K562 (cell line): ENCODE results near the gene DPH6. TPM values are rescaled to one million over a fixed set of nuclear protein-coding genes. Genes with fewer than 3 reads are reported as not detected.

Experiments used
- ATAC-seq: fragments of 200-7000 bp; cut with Tn5 transposase; 3 replicates; pipeline ENCODE4 v1.9.1; 2020; ENCODE audit warnings: moderate library complexity
- BruUV-seq: library from RNA; stranded (reverse); fragments of 400-500 nt; replicated peaks from 2 replicates; lab custom pipeline; 2021; lab: Mats Ljungman, UMichigan
- CTCF ChIA-PET: fragments of 300-600 bp; formaldehyde crosslinking; extraction: SDS; loops from one replicate; lab custom pipeline; 2021; ENCODE audit warnings: low intra/inter-chr PET ratio; lab: Yijun Ruan, JAX
- POLR2A ChIA-PET: fragments of 300-600, 350-650 bp; sonication (Branson Sonifier 250); formaldehyde crosslinking; extraction: SDS; loops from one replicate; lab custom pipeline; 2021; ENCODE audit warnings: antibody characterized with exemption, inconsistent platforms; lab: Yijun Ruan, JAX
- DNase-seq, 4 experiments: peaks; one replicate each; pipeline versions ENCODE4 v3.0.0 to v3.0.0-alpha.2; 2011 to 2018; ENCODE audit warnings: low spot score in 3 of 4, mixed read lengths in 3 of 4; ENCODE audit errors: extremely low read depth in 1 of 4
- FAIRE-seq: peaks from 2 replicates; lab custom pipeline; 2011; peaks lifted over from hg19 to GRCh38; lab: Jason Lieb, UNC
- H2AFZ ChIP-seq: 2 replicates; pipeline ENCODE4 v1.6.0; 2011; ENCODE audit warnings: low read depth, low read length, control low read depth, inconsistent platforms
- H3K27ac ChIP-seq: fragments of 200-600 bp; 3 replicates; pipeline ENCODE4 v1.8.0; 2011; ENCODE audit warnings: low read depth, mild to moderate bottlenecking, control low read depth, inconsistent platforms, low read length, moderate library complexity, mixed read lengths; ENCODE audit errors: extremely low read depth
- H3K27me3 ChIP-seq, 2 experiments: fragments of 300-600 bp in 1 of 2; 2 replicates in 1 of 2; 3 replicates in 1 of 2; pipeline versions ENCODE4 v1.6.0 to v1.8.0; 2011; ENCODE audit warnings: inconsistent platforms in 2 of 2, low read length in 2 of 2, mild to moderate bottlenecking in 1 of 2, mixed read lengths in 1 of 2, moderate library complexity in 1 of 2; ENCODE audit not compliant: control insufficient read depth in 2 of 2, insufficient read depth in 2 of 2
- H3K36me3 ChIP-seq: fragments of 300-600 bp; 3 replicates; pipeline ENCODE4 v1.8.0; 2011; ENCODE audit warnings: mild to moderate bottlenecking, low read length, inconsistent platforms; ENCODE audit not compliant: control insufficient read depth, insufficient read depth
- H3K4me1 ChIP-seq, 2 experiments: fragments of 200-600 bp in 1 of 2; replicated peaks in 1 of 2; 2 replicates in 1 of 2; 3 replicates in 1 of 2; pipeline versions ENCODE4 v1.5.1 to v1.8.0; 2011; ENCODE audit warnings: inconsistent platforms in 2 of 2, low read length in 2 of 2, mild to moderate bottlenecking in 1 of 2, mixed read lengths in 1 of 2, moderate library complexity in 1 of 2; ENCODE audit not compliant: control insufficient read depth in 2 of 2, insufficient read depth in 2 of 2
- H3K4me2 ChIP-seq: 2 replicates; pipeline ENCODE4 v1.6.1; 2011; ENCODE audit warnings: low read length, control low read depth, inconsistent platforms, mixed read lengths; ENCODE audit not compliant: insufficient read depth
- H3K4me3 ChIP-seq: fragments of 200-600 bp; sonication (generic), shearing (Covaris generic); 2 replicates; pipeline ENCODE4 v1.5.1; 2016; ENCODE audit warnings: control low read depth, inconsistent platforms
- H3K79me2 ChIP-seq: fragments of 200-600 bp; 3 replicates; pipeline ENCODE4 v1.8.0; 2011; ENCODE audit warnings: low read length, inconsistent platforms; ENCODE audit not compliant: control insufficient read depth, insufficient read depth
- H3K9ac ChIP-seq, 2 experiments: 2 replicates each; pipeline versions ENCODE4 v1.6.0 to v1.6.1; 2011; ENCODE audit warnings: low read depth in 2 of 2, low read length in 2 of 2, control low read depth in 1 of 2, inconsistent platforms in 1 of 2, mild to moderate bottlenecking in 1 of 2, mixed read lengths in 1 of 2; ENCODE audit not compliant: insufficient read depth in 1 of 2
- H3K9me1 ChIP-seq: one replicate; pipeline ENCODE4 v1.6.0; 2011; ENCODE audit warnings: inconsistent platforms, mild to moderate bottlenecking, low read length, moderate library complexity; ENCODE audit not compliant: control insufficient read depth, insufficient read depth
- H3K9me3 ChIP-seq: replicated peaks from 2 replicates; pipeline ENCODE4 v1.5.1; 2011; ENCODE audit warnings: low read depth, low read length, inconsistent platforms; ENCODE audit not compliant: control insufficient read depth, insufficient read depth
- H4K20me1 ChIP-seq: replicated peaks from 2 replicates; pipeline ENCODE4 v1.6.1; 2011; ENCODE audit warnings: low read length, inconsistent platforms, mixed read lengths; ENCODE audit not compliant: control insufficient read depth, insufficient read depth
- ATF6 ChIP-seq: sonication (generic); formaldehyde crosslinking; IDR thresholded peaks from 2 replicates; pipeline ENCODE4 v1.4.0; 2020; ENCODE audit warnings: mild to moderate bottlenecking, missing genetic modification reagents
- CLOCK ChIP-seq: fragments of 250-450 bp; sonication (Bioruptor Pico); IDR thresholded peaks from 2 replicates; pipeline ENCODE4 v1.4.0; 2020; ENCODE audit warnings: mild to moderate bottlenecking, moderate library complexity, borderline replicate concordance
- CREBBP ChIP-seq: IDR thresholded peaks from one replicate; pipeline ENCODE4 v1.6.1; 2012; ENCODE audit warnings: low read depth, mild to moderate bottlenecking, control low read depth, inconsistent platforms, low read length
- E2F6 ChIP-seq, 2 experiments: IDR thresholded peaks; 2 replicates each; pipeline ENCODE4 v1.6.1; 2011; ENCODE audit warnings: borderline replicate concordance in 1 of 2, control low read depth in 1 of 2, low read depth in 1 of 2, low read length in 1 of 2, mild to moderate bottlenecking in 1 of 2, mixed read lengths in 1 of 2, moderate library complexity in 1 of 2; ENCODE audit not compliant: insufficient read depth in 1 of 2, insufficient read length in 1 of 2, poor library complexity in 1 of 2, severe bottlenecking in 1 of 2; ENCODE audit errors: extremely low read depth in 1 of 2
- EWSR1 ChIP-seq: fragments of 450-650 bp; IDR thresholded peaks from 2 replicates; pipeline ENCODE4 v1.6.1; 2018; ENCODE audit warnings: borderline replicate concordance, mild to moderate bottlenecking, low read depth, moderate library complexity; ENCODE audit not compliant: partially characterized antibody
- ILK ChIP-seq: fragments of 450-650 bp; IDR thresholded peaks from 2 replicates; pipeline ENCODE4 v1.6.1; 2016; ENCODE audit warnings: missing genetic modification characterization, low read depth, mild to moderate bottlenecking, missing compliant biosample characterization, moderate library complexity, borderline replicate concordance
- MAFG ChIP-seq: fragments of 450-650 bp; conservative IDR thresholded peaks from 2 replicates; pipeline ENCODE4 v1.6.1; 2016; ENCODE audit warnings: missing genetic modification characterization, missing compliant biosample characterization
- MITF ChIP-seq: IDR thresholded peaks from 2 replicates; pipeline ENCODE4 v1.6.1; 2014; ENCODE audit warnings: antibody characterized with exemption
- MTA2 ChIP-seq: fragments of 450-650 bp; IDR thresholded peaks from 2 replicates; pipeline ENCODE4 v1.6.1; 2016; ENCODE audit warnings: low read depth
- PYGO2 ChIP-seq: fragments of 450-650 bp; IDR thresholded peaks from 2 replicates; pipeline ENCODE4 v1.6.1; 2016; ENCODE audit warnings: mild to moderate bottlenecking, missing genetic modification characterization, moderate library complexity, missing compliant biosample characterization
- RB1 ChIP-seq: fragments of 450-650 bp; IDR thresholded peaks from 2 replicates; pipeline ENCODE4 v1.6.1; 2017; ENCODE audit warnings: low read depth, mild to moderate bottlenecking
- SIRT6 ChIP-seq: IDR thresholded peaks from one replicate; pipeline ENCODE4 v1.6.1; 2012; ENCODE audit warnings: low read depth, mild to moderate bottlenecking, control low read depth, inconsistent platforms, low read length, moderate library complexity
- STAG1 ChIP-seq: sonication (generic); formaldehyde crosslinking; IDR thresholded peaks from 2 replicates; pipeline ENCODE4 v1.5.0; 2020; ENCODE audit warnings: missing genetic modification reagents, borderline replicate concordance
- XRCC5 ChIP-seq: fragments of 200-400 bp; formaldehyde crosslinking; IDR thresholded peaks from 2 replicates; pipeline ENCODE4 v1.6.1; 2017; ENCODE audit warnings: low read depth, mild to moderate bottlenecking, low read length
- ZNF76 ChIP-seq: fragments of 250-450 bp; sonication (Bioruptor Pico); IDR thresholded peaks from 2 replicates; pipeline ENCODE4 v1.4.0; 2020; ENCODE audit warnings: mild to moderate bottlenecking, moderate library complexity, borderline replicate concordance
- WGBS: fragments of 100-300 bp; shearing (Covaris generic); methylation state at CpG from one replicate; pipeline ENCODE4 v1.1.6; 2016; ENCODE audit warnings: low coverage, mixed read lengths; ENCODE audit not compliant: insufficient coverage; ENCODE audit errors: missing lambda C conversion rate; 5-methylcytosine and 5-hydroxymethylcytosine counted together
- in situ Hi-C: fragments of 300-500 bp; cut with MboI; formaldehyde crosslinking; loops from 4 replicates; pipeline ENCODE4 v1.15.0; 2018; ENCODE audit warnings: inconsistent platforms, mixed read lengths
- intact Hi-C: fragments of 100-400 bp; cut with micrococcal nuclease; formaldehyde crosslinking; loops from 2 replicates; pipeline ENCODE4 v1.14.2; 2022
- polyA plus RNA-seq, 8 experiments: library from polyadenylated mRNA; depleted of rRNA in 4 of 8; stranded (reverse) in 5 of 8; unstranded in 3 of 8; fragments of >200 nt; fragmentation: Nextera tagmentation in 2 of 8; fragmentation: Illumina TruSeq in 1 of 8; extraction: Ambion mirVana in 2 of 8; extraction: Trizol in 1 of 8; gene quantifications; 2 replicates each; pipeline versions ENCODE4 v1.2.1 to v1.2.3, GENCODE V29; 2011 to 2014; ENCODE audit warnings: inconsistent platforms in 1 of 8, missing spikeins in 1 of 8
- total RNA-seq, 7 experiments: library from RNA; depleted of rRNA in 6 of 7; stranded (reverse); fragments of >200 nt in 6 of 7; fragmentation: Illumina TruSeq in 2 of 7; extraction: Trizol in 2 of 7; gene quantifications; 2 replicates each; pipeline versions ENCODE4 v1.2.1 to v1.2.3, GENCODE V29; 2011 to 2021; ENCODE audit warnings: low replicate concordance in 1 of 7

DPH6 gene
- total and polyA plus RNA-seq, 9 of the 15 experiments (the other 6 are each of a cell fraction or from before 2014, with no cell fraction given) = 10.1 to 69.1 (median 18.8) TPM

- in situ Hi-C loops = loop anchor here (25.0 kb wide), 1 partner anchor 1572 kb away; the partner anchor contains the start of gene MEIS2
- Histone ChIP-seq H4K20me1 (no peaks in the 10 kb centered on the region), H3K9ac (no peak overlapping the region), H3K4me1 (peaks cover 0 to 4% of the 10 kb centered on the region in 2 experiments; a peak in 2 of 5 replicates), H3K36me3 (peaks cover 8% of the 10 kb centered on the region; the same call in 2 of the 3 replicates), H3K79me2 (peaks cover 12% of the 10 kb centered on the region; the same call in 2 of the 3 replicates), H3K9me3 (no peaks in the 10 kb centered on the region), H3K27ac (no peak overlapping the region), H2AFZ (no peak overlapping the region), H3K9me1 (no peaks in the 10 kb centered on the region), H3K4me2 (no peak overlapping the region), H3K4me3 (no peak overlapping the region), H3K27me3 (no peaks in the 10 kb centered on the region)
- DNase-seq (no peak), FAIRE-seq (no peak), ATAC-seq (no peak)
- intact Hi-C loops = no loop called here
- POLR2A ChIA-PET = no interaction called here
- 98% methylated on average over 2 of the region's 2 CpGs for WGBS
- CTCF ChIA-PET = no interaction called here
- BruUV-seq = no TSS peak
- no peak for TF ChIP-seq E2F6 (IDR thresholded peaks at IDR 0.05; ENCODE audit: borderline replicate concordance in 1 of 2, extremely low read depth in 1 of 2, insufficient read depth in 1 of 2, insufficient read length in 1 of 2, low read depth in 1 of 2, low read length in 1 of 2, poor library complexity in 1 of 2, severe bottlenecking in 1 of 2)
- TF ChIP-seq MITF = no peak
- no peak for TF ChIP-seq MAFG (tag)
- no peak for TF ChIP-seq EWSR1
- TF ChIP-seq MTA2 = no peak
- TF ChIP-seq XRCC5 = no peak
- TF ChIP-seq CREBBP = no peak
- no peak for TF ChIP-seq ILK
- no peak for TF ChIP-seq ZNF76 (CRISPR knock-in tag)
- no peak for TF ChIP-seq PYGO2 (tag)
- no peak for TF ChIP-seq CLOCK (CRISPR knock-in tag)
- TF ChIP-seq RB1 = no peak
- no peak for TF ChIP-seq ATF6 (CRISPR knock-in tag)
- no peak for TF ChIP-seq SIRT6
- TF ChIP-seq STAG1 = no peak
Observed at GRCh38 chr15:35540021-35540420, 5.9 kb downstream of the DPH6 start.
